ENCODE results near the gene NF2. TPM values are rescaled to one million over a fixed set of nuclear protein-coding genes. Genes with fewer than 3 reads are reported as not detected.
A peak's percentile ranks its signal among the peaks of the same experiment; 100 is the strongest.

Gene NF2
- total RNA-seq, 1 donor, result 65.9 TPM

DNA sequence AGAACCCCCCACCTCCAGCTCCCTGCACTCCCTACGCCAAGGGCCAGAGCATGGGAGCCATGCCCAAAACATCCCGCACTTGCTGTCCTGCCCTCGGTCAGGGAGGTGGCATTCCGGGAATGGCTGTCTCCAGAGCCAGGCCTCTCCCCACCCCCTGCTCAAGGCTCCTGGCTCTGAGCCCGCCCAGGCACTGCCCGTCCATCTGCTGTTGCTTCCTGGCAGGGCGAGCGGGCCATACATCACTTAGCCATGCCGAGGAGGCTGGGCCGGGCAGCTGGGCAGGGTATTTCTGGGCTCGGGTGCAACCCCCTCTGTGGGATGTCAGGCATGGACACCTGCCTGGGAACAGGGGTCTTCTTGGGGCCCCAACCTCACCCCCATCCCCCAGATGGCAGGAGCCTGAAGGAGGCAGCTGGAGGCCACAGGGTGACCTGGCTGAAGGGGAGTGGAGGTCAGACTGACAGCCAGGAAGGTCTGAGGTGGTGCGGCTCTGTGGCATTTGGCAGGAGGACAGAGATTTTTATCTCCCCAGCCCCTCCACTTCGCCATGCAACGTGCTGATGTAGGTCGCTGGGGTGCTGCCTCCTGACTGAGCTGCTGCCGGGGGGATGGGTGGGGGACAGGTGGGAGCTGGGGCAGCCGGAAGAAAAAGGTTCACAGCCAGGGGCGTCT lies 107.6 kb downstream of the NF2 start:
- DNase-seq (ENCODE audit: low read depth), result no peak
- TF ChIP-seq, protein P1, sequence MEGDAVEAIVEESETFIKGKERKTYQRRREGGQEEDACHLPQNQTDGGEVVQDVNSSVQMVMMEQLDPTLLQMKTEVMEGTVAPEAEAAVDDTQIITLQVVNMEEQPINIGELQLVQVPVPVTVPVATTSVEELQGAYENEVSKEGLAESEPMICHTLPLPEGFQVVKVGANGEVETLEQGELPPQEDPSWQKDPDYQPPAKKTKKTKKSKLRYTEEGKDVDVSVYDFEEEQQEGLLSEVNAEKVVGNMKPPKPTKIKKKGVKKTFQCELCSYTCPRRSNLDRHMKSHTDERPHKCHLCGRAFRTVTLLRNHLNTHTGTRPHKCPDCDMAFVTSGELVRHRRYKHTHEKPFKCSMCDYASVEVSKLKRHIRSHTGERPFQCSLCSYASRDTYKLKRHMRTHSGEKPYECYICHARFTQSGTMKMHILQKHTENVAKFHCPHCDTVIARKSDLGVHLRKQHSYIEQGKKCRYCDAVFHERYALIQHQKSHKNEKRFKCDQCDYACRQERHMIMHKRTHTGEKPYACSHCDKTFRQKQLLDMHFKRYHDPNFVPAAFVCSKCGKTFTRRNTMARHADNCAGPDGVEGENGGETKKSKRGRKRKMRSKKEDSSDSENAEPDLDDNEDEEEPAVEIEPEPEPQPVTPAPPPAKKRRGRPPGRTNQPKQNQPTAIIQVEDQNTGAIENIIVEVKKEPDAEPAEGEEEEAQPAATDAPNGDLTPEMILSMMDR (IDR thresholded peaks at IDR 0.05; ENCODE audit: insufficient read depth, low read length), result no peak
- H3K4me3 ChIP-seq (ENCODE audit: low read depth, low read length), result no peak overlapping the region

DNA sequence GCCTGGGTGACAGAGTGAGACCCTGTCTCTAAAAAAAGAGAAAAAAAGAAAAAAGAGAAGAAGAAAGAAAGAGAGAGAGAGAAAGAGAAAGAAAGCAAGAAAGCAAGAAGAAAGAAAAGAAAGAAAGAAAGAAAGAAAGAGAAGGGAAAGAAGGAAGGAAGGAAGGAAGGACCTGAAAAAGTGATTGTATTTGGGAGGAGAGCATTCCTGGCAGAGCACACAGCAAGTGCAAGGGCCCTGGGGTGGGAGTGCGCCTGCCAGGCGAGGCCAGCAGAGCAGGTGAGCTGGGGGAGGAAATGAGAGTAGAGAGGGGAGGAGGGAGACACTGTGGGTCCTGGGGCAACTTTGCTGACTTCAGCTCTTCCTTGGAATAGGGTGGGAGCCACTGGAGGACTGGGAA lies 108.7 kb downstream of the NF2 start:
- no peak overlapping the region for H3K4me3 ChIP-seq (ENCODE audit: low read depth, low read length)
- TF ChIP-seq, protein P1 (IDR thresholded peaks at IDR 0.05; ENCODE audit: insufficient read depth, low read length), result no peak
- no peak for DNase-seq (ENCODE audit: low read depth)

DNA sequence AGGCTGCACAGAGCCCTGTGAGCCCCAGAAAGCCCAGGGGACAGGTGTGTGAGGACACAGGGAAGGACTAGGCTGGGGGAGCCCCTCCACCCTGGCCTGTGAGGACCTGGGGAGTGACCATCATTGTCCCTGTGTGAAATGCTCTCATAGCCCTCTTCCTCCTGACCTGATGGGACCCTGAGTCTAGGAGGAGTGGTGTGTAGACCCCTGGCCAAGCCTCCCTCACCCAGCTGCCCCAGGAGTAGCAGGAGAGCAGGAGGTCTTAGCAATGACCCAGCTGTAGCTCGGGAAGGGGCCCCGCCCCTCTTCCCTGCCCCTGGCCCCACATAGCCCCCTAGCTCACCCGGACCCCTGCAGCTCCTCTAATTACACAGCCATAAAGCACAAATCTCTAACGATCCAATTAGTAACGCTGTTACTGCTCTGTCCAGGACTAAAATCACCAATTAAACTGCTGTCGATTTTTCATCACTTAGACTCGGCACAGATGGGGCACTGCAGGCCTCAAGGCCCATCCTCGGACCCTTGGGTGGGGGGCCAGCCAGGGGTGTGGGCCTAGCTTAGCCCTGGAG lies 109.8 kb downstream of the NF2 start:
- no peak for DNase-seq (ENCODE audit: low read depth)
- TF ChIP-seq, protein P1 (IDR thresholded peaks at IDR 0.05; ENCODE audit: insufficient read depth, low read length), result no peak
- H3K4me3 ChIP-seq (ENCODE audit: low read depth, low read length), result no peak overlapping the region

DNA sequence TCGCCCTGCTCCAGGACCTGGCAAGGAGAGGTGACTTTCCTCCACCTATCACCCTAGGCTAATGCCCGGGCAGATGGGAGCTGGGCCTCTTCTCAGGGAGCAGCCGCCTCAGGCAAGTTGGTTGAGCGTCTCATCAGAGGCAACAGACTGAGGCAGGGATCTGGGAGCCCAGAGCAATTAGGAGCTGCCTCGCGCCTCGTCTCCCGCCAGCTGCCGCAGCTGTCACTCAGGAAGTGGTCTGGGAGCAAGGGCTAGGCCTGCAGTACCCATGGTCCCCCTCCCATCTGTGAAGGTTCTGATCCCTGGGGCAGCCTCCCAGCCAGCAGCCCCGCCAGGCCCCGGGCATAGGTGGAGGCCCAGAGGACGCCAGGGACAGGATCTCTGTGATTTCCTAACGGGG lies 111.8 kb downstream of the NF2 start:
- DNase-seq (ENCODE audit: low read depth), result no peak
- TF ChIP-seq, protein P1 (IDR thresholded peaks at IDR 0.05; ENCODE audit: insufficient read depth, low read length), result no peak
- no peak overlapping the region for H3K4me3 ChIP-seq (ENCODE audit: low read depth, low read length)

DNA sequence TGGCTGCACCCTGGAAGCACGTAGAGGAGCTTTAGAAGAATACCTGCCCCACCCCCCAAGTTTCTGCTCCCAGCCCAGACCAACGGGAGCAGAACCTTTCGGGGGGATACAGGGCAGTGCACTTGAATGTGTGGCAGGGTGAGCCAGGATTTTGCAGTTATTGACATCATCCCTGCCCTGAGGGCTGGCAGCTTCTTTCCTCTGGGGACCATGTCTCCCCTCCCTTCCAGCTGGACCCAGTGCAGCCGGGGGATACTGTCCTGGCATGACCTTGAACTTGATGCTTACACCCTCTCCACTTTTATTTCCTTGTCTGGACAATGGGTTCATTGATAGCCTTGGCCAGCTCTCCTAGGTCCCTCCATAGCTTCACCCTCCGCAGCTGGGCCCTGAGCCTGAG lies 112.3 kb downstream of the NF2 start:
- H3K4me3 ChIP-seq (ENCODE audit: low read depth, low read length), result no peak overlapping the region
- TF ChIP-seq, protein P1 (IDR thresholded peaks at IDR 0.05; ENCODE audit: insufficient read depth, low read length), result no peak
- no peak for DNase-seq (ENCODE audit: low read depth)

DNA sequence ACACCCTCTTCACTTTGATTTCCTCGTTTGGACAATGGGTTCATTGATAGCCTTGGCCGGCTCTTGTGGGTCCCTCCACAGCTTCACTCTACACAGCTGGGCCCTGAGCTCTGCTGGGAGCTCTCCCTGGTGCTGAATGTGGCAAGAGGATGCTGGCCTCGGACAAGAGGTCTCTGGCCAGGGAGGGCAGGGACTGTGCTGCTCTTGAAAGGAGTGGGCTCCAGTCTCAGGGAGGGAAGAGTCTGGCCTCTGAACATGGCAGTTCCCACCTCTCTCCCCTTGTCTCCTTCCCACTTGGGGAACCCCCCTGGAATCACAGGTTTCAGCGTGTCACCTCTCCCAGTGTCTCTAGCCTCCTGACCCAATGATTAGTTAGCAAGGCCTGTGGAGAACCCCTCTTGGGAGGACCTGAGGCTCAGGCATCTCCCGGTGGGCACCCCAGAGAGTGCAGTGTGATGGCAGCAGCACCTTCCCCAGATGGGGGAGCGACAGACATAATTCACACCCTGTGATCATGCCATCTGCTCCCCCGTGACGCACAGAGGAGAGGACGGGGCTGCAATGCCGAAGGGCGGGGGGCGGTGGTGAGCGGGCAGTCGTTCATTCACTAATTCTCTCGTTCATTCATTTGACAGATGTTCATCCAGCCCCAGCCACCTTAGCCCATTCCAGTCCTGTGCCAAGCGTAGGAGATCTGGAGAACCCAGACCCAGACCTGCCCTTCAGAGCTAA lies 113.5 kb downstream of the NF2 start:
- TF ChIP-seq, protein P1 (IDR thresholded peaks at IDR 0.05; ENCODE audit: insufficient read depth, low read length), result no peak
- no peak overlapping the region for H3K4me3 ChIP-seq (ENCODE audit: low read depth, low read length)
- peak; percentile 79 for DNase-seq (ENCODE audit: low read depth)
